HG03060 (cell line): ENCODE results near the gene AGO4.
"Not testable (repeated sequence)": the region's sequence is repeated elsewhere in the genome, so short reads cannot be mapped to it uniquely, and the experiment has no call there.

Source experiments
- ATAC-seq: cut with Tn5 transposase; IDR thresholded peaks from one replicate; pipeline ENCODE4 v1.9.1; 2021; ENCODE audit warnings: low read depth, moderate number of reproducible peaks; ENCODE audit not compliant: unreplicated experiment

The AGO4 gene

GRCh38 chr1:35810096-35810881 is 2.5 kb downstream of the AGO4 start:
- ATAC-seq: no peak

GRCh38 chr1:35812754-35813153 is 4.9 kb downstream of the AGO4 start:
- not testable (repeated sequence) for ATAC-seq

- ATAC-seq: no peak
Measured at GRCh38 chr1:35825255-35825654, 17.4 kb downstream of the AGO4 start.

- ATAC-seq: no peak
Measured at GRCh38 chr1:35832276-35832905, 24.6 kb downstream of the AGO4 start.

- no peak for ATAC-seq
Measured at GRCh38 chr1:35833395-35833794, 25.6 kb downstream of the AGO4 start.

GRCh38 chr1:35834218-35834617 is 26.4 kb downstream of the AGO4 start:
- ATAC-seq: no peak

GRCh38 chr1:35835398-35835797 is 27.6 kb downstream of the AGO4 start:
- ATAC-seq: no peak

- no peak for ATAC-seq
Measured at GRCh38 chr1:35836734-35837133, 28.9 kb downstream of the AGO4 start.

- ATAC-seq: no peak
Measured at GRCh38 chr1:35838693-35839245, 31.0 kb downstream of the AGO4 start.

- ATAC-seq: no peak
Measured at GRCh38 chr1:35844826-35845225, 37.0 kb downstream of the AGO4 start.

GRCh38 chr1:35845766-35846165 is 38.0 kb downstream of the AGO4 start:
- ATAC-seq: no peak

GRCh38 chr1:35847935-35848565 is 40.2 kb downstream of the AGO4 start:
- ATAC-seq: no peak

GRCh38 chr1:35850051-35850450 is 42.2 kb downstream of the AGO4 start:
- no peak for ATAC-seq

GRCh38 chr1:35850716-35851115 is 42.9 kb downstream of the AGO4 start:
- ATAC-seq: no peak

GRCh38 chr1:35851132-35851869 is 43.5 kb downstream of the AGO4 start:
- ATAC-seq: no peak

GRCh38 chr1:35852241-35852640 is 44.4 kb downstream of the AGO4 start:
- no peak for ATAC-seq

- no peak for ATAC-seq
Measured at GRCh38 chr1:35854989-35855700, 47.3 kb downstream of the AGO4 start.

GRCh38 chr1:35856964-35857363 is 49.1 kb downstream of the AGO4 start:
- ATAC-seq: no peak

- ATAC-seq: no peak
Measured at GRCh38 chr1:35857830-35858229, 50.0 kb downstream of the AGO4 start.

GRCh38 chr1:35860696-35861095 is 52.9 kb downstream of the AGO4 start:
- no peak for ATAC-seq
